HPDE6-E6E7 (cell line): ENCODE measurements around the gene ZNF143.
"Not testable (repeated sequence)": the region's sequence is repeated elsewhere in the genome, so short reads cannot be mapped to it uniquely, and the experiment has no call there.

Experiments used
- DNase-seq: peaks from one replicate; pipeline ENCODE4 v3.0.0; 2011; ENCODE audit warnings: missing footprints; ENCODE audit errors: extremely low spot score

ZNF143 gene

GRCh38 chr11:9538548-9538947 lies 77.7 kb downstream of the ZNF143 start:
- no peak for DNase-seq

DNA sequence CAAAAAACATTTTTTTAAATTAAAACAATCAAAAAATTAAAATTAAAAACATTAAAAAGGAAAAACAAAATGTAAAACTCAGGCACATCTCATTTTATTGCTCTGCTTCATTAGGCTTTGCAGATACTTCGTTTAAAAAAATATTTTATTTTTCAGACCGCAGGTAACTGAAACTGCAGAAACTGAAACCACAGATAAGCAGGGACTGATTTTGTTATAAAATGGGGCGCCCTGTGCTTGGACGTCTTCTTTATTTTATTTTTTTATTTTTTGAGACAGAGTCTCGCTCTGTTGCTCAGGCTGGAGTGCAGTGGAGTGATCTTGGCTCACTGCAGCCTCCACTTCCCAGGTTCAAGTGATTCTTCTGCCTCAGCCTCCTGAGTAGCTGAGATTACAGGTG lies 88.4 kb downstream of the ZNF143 start:
- DNase-seq = not testable (repeated sequence)

GRCh38 chr11:9550191-9550628 lies 89.4 kb downstream of the ZNF143 start:
- no peak for DNase-seq

- no peak for DNase-seq
These were observed 100.6 kb downstream of the ZNF143 start for GRCh38 chr11:9561279-9561982.

DNA sequence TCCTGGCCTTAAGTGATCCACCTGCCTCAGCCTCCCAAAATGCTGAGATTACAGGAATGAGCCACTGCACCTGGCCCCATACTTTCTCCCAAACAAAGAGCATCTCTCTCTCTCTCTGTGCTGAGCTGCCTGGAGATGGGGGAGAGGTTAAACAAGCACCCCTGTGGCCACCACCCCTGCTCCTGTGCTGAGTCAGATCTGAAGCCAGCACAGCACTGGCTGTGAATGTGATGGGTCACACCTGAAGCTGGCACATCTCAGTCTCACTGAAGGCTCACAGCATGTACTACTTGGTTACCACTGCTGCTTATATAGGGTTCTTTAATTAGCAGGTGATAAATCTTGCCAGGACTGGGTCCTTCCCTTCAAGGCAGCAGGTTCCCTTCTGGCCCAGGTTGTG lies 101.9 kb downstream of the ZNF143 start:
- DNase-seq = no peak

GRCh38 chr11:9563196-9563730 lies 102.5 kb downstream of the ZNF143 start:
- no peak for DNase-seq

- DNase-seq = peak; percentile 84
These were observed 105.2 kb downstream of the ZNF143 start for GRCh38 chr11:9565822-9566560.

DNA sequence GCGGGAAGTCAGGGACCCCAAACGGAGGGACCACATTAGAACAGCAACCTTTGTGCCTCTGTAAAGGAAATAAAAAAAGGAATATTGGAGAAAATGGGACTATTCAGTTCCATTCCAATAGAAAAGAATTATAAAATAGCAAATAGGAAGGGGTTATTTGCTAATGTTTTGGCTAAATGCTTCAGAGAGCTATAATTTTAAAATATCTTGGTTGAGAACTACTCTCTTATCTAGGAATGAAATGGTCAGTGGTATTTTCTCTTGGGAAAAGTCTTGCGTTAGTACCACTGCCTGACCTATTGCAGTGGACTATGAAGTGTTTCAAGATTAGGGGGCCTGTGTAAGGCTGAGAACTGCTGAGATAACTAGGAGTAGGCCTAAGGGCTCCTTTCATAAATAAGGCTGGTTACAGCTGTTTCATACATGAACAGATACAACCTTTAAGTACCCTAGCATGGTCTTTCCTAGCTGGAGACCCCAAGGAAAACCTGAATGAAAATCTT lies 105.8 kb downstream of the ZNF143 start:
- DNase-seq = no peak

DNA sequence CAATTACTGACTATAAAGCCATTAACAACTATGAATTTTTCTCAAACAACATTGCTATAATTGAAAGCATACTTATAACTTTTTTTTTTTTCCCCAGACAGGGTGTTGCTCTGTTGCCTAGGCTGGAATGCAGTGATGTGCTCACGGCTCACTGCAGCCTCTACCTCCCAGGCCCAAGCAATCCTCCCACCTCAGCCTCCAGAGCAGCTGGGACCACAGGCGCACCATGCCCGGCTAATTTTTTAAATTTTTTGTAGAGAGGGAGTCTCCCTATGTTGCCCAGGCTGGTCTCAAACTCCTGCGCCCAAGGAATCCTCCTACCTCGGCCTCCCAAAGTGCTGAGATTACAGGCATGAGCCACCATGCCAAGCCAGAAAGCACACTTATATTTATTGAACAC lies 106.6 kb downstream of the ZNF143 start:
- DNase-seq = no peak

GRCh38 chr11:9568161-9568853 lies 107.5 kb downstream of the ZNF143 start:
- no peak for DNase-seq

GRCh38 chr11:9568854-9569587 lies 108.2 kb downstream of the ZNF143 start:
- DNase-seq = peak; percentile 58

- no peak for DNase-seq
These were observed 108.9 kb downstream of the ZNF143 start for GRCh38 chr11:9569588-9570164.

GRCh38 chr11:9570313-9571025 lies 109.7 kb downstream of the ZNF143 start:
- no peak for DNase-seq

DNA sequence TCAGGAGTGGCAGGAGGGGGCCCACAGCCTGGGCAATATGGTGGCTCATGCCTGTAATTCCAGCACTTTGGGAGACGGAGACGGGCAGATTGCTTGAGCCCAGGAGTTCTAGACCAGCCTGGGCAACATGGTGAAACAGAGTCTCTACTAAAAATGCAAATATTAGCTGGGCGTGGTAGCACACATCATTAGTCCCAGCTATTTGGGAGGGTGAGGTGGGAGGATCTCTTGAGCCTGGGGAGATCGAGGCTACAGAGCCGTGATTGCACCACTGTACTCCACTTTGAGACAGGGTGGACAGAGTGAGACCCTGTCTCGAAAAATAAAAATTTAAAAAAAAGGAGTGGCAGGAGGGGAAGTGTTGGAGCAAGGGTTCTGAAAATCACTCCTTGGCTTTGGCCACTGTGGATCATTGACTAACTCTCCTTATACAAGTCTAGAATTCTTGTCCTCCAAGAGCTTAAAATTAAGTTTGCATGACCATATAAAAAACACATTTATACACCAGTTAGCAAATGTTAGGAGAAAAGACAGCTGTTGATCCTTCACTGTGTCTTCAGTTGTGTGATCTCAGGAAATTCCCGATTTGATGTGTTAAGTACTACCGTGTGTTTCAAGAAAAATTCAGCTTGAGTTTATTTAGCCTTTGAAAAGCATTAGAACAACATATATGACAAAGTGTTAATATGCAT lies 110.4 kb downstream of the ZNF143 start:
- no peak for DNase-seq

GRCh38 chr11:9571763-9572115 lies 110.9 kb downstream of the ZNF143 start:
- DNase-seq = no peak

DNA sequence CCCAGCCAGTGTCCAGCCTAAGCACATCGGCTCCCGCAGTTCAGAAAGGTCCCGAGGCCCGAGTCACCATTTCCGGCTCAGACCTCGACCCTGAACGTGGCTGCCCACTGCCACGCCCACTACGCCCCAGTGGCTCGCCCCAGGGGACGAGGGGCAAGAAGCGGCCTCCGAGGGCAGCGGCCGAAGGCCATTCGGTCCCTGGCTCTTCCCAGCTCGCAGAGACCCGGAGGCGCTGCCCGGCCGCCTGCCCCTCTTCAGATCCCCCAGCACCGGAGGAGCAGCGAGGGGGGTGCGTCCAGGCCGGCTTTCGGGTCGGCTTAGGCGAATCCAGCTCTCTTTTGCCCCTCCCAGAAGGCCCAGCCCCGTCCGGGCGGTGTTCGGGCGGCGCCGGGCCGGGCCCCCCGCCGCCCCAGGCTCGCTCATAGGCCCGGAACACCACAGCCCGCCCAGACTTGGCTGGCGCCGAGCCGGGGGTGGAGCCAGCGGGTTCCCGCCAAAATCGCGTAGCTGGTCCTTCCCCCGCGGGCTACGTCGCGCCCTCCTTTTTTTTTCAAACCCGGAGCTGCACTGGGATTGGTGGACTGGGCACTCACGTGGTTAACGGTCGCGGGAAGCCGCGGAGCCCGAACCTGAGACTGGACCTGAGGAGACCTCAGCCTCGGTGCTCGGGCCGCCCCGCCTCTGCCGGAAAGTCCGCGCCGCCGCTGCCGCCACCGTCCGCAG lies 112.4 kb downstream of the ZNF143 start, which contains the start of gene WEE1:
Gene WEE1 (plus strand): TSS at position 619 of the 723 bp plus-strand sequence. CDS start 264 bp downstream, outside the sequence.
- DNase-seq = peak; percentile 85

- no peak for DNase-seq
These were observed 113.2 kb downstream of the ZNF143 start for GRCh38 chr11:9573775-9574621.

- DNase-seq = no peak
These were observed 113.9 kb downstream of the ZNF143 start for GRCh38 chr11:9574622-9575259.
